H54 (cell line): ENCODE measurements around the gene TNK2.

Source experiments
- DNase-seq: peaks from one replicate; pipeline ENCODE4 v3.0.0; 2011; ENCODE audit warnings: low spot score, mixed read lengths; ENCODE audit not compliant: insufficient read length
- FAIRE-seq: peaks from 3 replicates; lab custom pipeline; 2011; peaks lifted over from hg19 to GRCh38; lab: Jason Lieb, UNC
- POLR2A ChIP-seq: IDR thresholded peaks from 2 replicates; pipeline ENCODE4 v1.6.1; 2011; ENCODE audit warnings: low read depth, mild to moderate bottlenecking, low read length

The TNK2 gene

DNA sequence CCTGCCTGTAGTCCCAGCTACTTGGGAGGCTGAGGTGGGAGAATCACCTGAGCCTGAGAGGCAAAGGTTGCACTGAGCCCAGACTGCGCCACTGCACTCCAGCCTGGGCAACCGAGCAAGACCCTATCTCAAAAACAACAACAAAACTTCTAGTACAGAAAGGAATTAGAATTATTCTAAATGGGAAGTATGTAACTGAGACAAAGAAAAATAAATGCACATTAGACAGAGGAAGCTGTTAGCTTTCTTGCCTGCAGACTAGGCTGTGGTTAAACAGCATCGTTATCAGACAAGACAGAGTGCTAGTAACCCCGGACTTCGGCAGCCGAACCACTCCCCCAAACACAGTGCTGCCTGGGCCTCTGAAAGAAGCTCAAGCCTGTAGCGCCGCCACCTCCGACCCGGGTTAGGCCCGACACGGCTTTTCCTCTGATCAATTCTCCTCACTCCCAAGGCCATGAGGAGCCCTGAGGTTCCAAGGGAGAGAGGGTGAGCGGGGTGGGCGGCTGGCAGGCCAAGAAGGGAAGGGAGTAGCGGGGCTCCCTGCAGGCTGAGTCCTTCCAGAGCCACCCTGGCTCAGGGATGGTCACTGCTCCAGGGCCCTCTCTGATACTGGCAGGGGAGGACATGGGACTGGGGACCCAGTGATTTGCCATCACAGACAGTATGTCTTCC lies 51.8 kb downstream of the TNK2 start:
- DNase-seq (no peak), FAIRE-seq (no peak)
- no peak for TF ChIP-seq POLR2A

DNA sequence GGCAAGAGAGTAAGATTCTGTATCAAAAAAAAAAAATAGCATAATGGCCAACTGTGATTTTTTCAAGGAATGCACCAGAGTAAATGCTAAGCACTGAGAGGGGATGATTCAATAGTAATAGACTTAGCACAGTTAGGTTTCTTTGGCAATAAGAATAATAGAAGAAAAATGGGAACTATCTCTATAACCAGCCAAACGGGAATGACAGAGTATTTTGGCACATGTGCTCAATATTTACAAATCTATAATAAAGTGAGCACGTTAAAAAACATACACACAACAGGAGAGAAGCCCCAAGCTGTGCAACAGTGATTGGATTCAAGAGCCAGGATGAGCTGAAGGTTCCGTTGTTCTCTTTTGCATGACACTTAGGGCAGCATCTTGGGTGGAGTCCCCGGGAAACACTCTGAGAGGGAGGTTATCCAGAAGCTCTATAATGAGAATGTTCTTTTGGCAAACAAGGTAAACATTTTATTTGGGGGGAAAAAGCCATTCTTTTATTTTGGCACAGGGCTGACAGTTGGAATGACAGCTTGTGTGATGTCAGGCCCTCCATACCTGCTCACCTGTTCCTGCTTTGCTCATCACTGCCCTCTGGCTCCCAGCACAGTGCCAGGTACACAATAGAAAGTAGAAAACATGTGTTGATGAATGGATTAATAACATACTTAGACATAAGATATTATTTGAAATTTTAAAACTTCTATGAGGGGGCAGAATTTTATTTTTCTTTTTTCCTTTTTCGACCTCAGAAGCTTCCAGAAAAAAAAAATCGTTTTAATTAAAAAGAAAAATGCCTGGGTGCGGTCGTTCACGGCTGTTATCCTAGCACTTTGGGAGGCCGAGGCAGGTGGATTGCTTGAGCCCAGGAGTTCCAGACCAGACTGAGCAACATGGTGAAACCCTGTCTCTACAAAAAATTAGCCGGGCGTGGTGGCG lies 52.6 kb downstream of the TNK2 start:
- no peak for FAIRE-seq
- no peak for DNase-seq
- no peak for TF ChIP-seq POLR2A

DNA sequence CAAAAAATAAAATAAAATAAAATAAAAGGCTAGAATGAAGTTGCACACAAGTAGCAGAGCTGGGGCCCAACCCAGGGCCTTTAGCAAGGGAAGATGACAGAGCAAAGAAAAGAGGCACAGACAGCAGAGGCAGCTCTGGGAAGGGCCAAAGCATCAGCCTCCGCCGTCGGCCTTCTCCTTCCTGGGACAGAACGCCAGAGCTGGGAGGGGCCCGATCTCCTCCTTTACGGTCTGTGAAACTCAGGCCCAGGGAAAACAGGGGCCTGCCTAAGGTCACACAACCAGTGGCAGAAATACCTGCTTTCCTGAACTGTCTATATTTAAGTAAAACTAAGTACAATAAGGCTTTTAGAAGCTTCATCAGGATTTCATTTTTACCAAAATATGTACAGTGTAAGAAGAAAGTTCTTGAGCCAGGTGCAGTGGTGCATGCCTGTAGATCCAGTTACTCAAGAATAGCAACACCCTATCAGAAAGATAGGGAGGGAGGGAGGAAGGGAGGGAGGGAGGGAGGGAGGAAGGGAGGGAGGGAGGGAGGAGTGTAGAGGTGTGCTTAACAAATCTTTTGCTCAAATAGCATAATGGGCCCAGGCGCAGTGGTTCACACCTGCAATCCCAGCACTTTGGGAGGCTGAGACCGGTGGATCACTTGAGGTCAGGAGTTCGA lies 53.6 kb downstream of the TNK2 start:
- DNase-seq = no peak
- no peak for FAIRE-seq
- no peak for TF ChIP-seq POLR2A

DNA sequence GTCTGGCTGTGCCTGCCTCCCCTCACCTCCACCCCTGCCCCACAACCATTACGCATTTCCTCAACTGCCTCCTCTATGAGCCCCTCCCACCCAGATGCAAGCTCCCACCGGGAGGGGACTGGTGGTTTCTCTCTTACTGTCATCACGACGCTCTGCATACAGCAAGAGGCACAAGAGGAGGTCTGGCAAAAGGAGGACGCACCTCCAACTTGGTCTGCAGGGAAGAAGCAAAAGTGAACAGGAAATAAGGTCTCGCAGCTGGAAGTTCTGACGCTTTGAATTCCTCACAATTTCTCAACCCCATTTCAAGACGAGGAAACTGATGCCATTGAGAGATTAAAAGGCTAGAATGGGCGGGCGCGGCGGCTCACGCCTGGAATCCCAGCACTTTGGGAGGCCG lies 54.4 kb downstream of the TNK2 start:
- no peak for FAIRE-seq
- no peak for TF ChIP-seq POLR2A
- DNase-seq = no peak

DNA sequence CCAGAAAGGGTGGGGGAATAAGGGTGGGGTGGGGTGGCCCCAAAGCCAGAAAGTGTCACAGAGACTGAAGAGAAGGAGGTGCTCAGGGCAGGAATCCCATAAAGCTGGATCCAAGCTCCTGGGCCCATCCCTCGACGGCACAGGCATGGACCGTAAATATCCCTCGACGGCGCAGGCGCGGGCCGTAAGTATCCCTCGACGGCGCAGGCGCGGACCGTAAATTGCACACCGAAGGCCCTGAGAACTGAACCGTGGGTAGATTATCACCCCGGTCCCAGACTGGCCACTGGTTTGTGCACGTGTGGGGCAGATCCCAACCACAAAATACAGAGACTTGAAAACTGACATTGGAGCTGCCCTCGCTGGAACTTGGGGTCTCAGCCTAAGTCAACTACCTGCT lies 55.3 kb downstream of the TNK2 start:
- FAIRE-seq (no peak), DNase-seq (no peak)
- no peak for TF ChIP-seq POLR2A

DNA sequence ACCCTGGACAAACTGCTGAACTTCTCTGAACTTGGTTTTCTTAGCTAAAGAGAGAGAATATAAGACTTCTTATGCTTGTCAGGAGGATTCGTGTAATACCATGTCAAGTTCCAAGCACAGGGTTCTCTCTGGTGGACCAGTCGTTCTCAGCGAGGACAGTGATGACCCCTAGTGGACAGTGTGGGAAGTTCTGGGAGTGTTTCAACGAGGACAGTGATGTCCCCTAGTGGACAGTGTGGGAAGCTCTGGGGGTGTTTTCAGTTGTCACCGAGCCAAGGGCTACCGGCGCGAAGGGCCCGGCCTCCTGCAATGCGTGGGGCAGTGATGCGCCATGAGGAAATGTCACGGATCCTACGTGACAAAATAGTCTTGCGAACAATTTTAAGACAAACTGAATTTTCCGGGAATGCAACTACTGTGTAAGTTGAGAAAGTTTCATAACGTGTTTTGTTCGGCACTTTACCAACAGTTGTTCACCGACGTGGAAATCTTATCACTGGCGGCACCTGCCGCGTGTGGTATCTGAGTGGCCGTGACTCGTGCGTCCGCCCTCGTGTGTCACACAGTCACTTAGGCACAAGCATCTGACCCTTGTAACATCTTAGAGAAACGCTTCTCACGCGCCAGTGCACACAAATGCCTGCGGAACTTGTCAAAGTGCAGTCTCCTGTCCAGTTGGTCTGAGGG lies 57.4 kb downstream of the TNK2 start:
- FAIRE-seq (peak; percentile 95), DNase-seq (peak; percentile 92)
- TF ChIP-seq POLR2A = no peak

DNA sequence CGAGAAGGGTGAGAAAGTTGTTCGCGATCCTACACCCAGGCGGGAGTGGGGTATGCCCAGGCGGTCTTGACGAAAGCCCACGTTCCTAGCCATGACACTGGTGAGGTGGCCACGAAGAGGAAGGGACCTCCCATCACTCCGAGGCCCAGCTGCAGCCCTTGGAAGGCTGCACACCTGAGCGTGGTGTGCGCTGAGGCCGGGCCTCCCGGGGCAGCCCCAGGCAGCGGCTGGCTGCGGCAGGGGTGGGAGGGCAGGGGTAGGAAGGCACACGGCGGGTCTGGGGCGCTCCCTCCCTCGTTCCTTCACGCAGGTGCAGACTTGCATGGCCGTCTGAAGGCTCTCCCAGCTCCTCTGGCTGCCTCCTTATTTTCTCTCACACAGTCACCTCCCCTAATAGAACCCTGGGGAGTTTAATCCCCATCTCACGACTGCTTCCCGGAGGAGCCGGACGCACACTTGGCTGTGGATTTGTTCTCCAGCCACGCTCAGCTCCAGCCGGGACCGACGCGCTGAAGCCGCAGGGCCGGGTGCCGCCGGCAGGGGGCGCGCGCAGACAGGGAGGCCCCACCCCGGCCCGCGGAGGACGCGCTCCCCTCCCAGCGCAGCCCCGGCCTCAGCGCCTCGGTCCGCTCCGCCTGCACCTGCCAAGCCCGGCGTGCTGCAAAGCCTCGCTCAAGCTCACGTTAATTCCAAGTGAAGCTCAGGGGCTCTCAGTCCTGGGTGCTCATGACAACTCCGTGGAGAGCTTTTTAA lies 58.9 kb downstream of the TNK2 start:
- DNase-seq (no peak), FAIRE-seq (no peak)
- TF ChIP-seq POLR2A = no peak

DNA sequence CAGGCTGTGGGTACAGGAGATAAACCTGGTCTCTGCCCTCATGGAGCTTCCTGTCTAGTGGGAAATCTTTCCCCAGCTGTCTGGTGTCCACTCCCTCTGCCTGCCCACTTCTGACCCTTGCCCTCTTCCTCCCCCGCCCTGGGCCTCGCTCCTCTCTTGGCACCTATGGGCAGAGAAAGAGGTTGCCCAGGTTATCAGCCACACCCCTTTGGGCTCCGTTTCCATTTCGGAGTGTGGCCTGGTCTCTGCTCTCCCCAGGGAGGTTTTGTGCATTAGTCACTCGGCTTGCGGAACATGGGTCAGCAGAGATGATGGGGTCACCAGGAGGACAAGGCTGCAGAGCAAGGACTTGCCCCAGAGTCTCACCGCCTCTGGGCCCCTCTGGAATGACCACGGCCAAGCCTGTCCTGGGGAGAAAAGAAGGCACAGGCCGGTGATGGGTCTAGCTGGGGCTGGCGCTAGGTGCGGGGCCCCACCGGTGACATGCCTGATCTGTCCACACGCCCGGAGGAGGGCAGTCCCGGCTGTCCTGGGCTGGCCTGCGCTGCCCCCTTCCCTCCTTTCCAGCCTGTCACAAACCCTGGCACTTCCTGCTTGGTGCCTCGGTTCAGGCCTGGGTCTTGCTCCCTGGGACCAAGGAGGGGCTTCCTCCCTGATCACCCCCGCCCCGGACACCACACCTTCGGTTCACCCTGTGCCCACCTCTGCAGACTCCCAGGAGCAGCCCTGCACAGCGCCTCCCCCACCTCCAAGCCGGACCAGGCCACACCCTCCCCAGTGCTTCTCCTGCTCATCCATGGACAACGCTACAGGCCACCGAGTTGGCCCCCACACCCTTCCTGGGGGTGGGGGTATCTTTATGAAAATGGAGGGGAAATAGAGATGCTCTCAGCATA lies 61.0 kb downstream of the TNK2 start:
- FAIRE-seq (peak; percentile 94), DNase-seq (peak; percentile 97)
- no peak for TF ChIP-seq POLR2A

DNA sequence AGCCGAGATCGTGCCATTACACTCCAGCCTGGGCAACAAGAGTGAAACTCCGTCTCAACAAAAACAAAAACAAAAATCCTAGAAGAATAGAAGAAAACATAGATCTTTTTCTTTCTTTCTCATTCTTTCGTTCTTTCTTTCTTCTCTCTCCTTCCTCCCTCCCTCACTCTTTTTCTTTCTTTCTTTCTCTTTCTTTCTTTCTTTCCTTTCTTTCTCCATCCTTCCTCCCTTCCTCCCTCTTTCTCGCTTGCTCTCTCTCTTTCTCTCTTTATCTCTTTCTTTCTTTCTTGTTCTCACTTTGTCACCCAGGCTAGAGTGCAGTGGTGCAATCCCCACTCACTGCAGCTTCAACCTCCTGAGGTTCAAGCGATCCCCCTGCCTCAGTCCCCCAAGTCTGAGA lies 62.9 kb downstream of the TNK2 start:
- DNase-seq (no peak), FAIRE-seq (no peak)

DNA sequence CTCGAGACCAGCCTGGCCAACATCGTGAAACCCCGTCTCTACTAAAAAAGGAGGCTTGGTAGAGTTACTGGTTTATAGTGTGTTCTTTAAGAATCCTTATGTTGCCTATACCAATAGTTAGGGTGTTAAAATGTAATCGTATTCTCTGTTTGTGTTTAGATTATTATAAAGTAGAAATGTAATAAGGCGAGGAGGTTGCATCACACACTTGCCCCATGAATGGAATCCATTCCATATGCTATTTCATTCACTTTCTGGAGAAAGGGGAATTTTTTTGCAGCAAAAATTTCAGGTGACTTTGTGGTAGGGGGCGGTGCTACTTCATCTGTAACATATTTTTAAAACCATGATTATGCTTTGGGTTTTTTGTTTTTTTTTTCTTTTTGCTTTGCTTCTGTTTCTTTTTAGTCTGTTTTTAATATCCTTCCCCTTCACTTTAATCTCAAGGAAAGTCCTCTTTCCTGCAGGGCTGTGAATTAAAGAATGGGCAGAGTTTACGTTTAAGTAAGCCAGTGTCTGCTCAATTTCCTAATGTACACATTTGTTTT lies 63.6 kb downstream of the TNK2 start:
- DNase-seq (no peak), FAIRE-seq (no peak)
- no peak for TF ChIP-seq POLR2A

More for the DNA sequence above, 62.9 kb downstream of the TNK2 start:
- no peak for TF ChIP-seq POLR2A

DNA sequence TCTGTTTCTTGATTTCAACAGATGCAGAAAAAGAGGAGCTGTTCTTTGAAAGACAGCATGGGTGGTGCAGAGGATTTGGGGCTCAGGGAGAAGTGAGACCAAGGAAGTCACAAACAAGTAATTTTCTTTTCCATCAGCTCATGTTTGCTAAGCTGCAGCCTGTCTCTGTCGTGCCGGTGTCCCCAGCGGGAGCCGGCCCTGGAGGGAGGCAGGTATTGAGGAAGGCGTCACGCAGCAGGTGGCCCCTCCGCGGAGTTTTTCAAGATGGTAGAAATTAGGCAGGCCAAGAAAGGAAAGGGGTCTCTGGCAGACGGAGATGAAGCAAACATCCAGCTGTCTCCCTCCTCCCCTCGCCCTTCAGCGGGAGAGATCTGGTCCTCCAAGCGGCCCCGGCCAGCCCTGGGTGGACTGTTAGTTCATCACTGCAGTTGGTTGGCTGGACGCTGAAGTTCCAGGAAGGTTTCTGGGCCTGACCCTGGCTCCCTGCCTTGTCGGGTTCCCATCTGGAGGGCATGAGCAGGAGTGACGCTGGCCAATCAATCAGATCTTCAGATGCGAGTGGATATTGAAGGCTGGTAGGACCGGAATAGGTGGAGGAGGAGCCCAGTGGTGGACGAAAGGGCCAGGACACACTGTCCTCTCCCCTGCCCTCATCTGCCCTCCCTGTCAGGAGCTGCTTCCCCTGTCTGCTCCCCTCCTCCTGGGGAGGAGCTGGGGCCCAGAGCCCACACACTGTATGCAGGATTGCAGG lies 68.9 kb downstream of the TNK2 start:
- no peak for FAIRE-seq
- no peak for TF ChIP-seq POLR2A

More for the DNA sequence above, 68.9 kb downstream of the TNK2 start:
- DNase-seq = no peak
